Glutamatergic neuron (in vitro differentiated cells): ENCODE measurements around the gene ADARB1. TPM values are rescaled to one million over a fixed set of nuclear protein-coding genes. Genes with fewer than 3 reads are reported as not detected.

Experiments used
- DNase-seq: peaks from one replicate; pipeline ENCODE4 v3.0.0; 2022
- H3K27ac Mint-ChIP-seq: one replicate; pipeline ENCODE4 v1.8.0; 2020; ENCODE audit warnings: mild to moderate bottlenecking, mixed read lengths, inconsistent platforms; ENCODE audit not compliant: unreplicated experiment
- H3K27me3 Mint-ChIP-seq: one replicate; pipeline ENCODE4 v1.8.0; 2020; ENCODE audit warnings: mild to moderate bottlenecking, moderate library complexity, mixed read lengths, inconsistent platforms; ENCODE audit not compliant: unreplicated experiment
- H3K36me3 Mint-ChIP-seq: one replicate; pipeline ENCODE4 v1.8.0; 2020; ENCODE audit warnings: mild to moderate bottlenecking, mixed read lengths, inconsistent platforms; ENCODE audit not compliant: unreplicated experiment
- H3K4me1 Mint-ChIP-seq: one replicate; pipeline ENCODE4 v1.8.0; 2020; ENCODE audit warnings: mild to moderate bottlenecking, low read depth, mixed read lengths, inconsistent platforms; ENCODE audit not compliant: unreplicated experiment
- H3K4me3 Mint-ChIP-seq: one replicate; pipeline ENCODE4 v1.8.0; 2020; ENCODE audit warnings: mild to moderate bottlenecking, mixed read lengths, inconsistent platforms; ENCODE audit not compliant: unreplicated experiment
- H3K9me3 Mint-ChIP-seq: one replicate; pipeline ENCODE4 v1.8.0; 2020; ENCODE audit warnings: mild to moderate bottlenecking, moderate library complexity, mixed read lengths, inconsistent platforms; ENCODE audit not compliant: unreplicated experiment
- total RNA-seq: library from RNA; stranded (reverse); fragmentation: NEBNext Ultra II Directional; extraction: Animal tissue kit (Norgen Biotek cat#: 25700); gene quantifications from one replicate; pipeline ENCODE4 v1.2.1, GENCODE V29; 2021; ENCODE audit not compliant: unreplicated experiment
- TF ChIP-seq, protein P1 (sequence below): fragments of 200-600 bp; sonication (generic); IDR thresholded peaks from one replicate; pipeline ENCODE4 v1.5.0; 2021; ENCODE audit not compliant: partially characterized antibody, unreplicated experiment

The ADARB1 gene
- total RNA-seq, 1 donor from 2014 or later = 49.2 TPM

DNA sequence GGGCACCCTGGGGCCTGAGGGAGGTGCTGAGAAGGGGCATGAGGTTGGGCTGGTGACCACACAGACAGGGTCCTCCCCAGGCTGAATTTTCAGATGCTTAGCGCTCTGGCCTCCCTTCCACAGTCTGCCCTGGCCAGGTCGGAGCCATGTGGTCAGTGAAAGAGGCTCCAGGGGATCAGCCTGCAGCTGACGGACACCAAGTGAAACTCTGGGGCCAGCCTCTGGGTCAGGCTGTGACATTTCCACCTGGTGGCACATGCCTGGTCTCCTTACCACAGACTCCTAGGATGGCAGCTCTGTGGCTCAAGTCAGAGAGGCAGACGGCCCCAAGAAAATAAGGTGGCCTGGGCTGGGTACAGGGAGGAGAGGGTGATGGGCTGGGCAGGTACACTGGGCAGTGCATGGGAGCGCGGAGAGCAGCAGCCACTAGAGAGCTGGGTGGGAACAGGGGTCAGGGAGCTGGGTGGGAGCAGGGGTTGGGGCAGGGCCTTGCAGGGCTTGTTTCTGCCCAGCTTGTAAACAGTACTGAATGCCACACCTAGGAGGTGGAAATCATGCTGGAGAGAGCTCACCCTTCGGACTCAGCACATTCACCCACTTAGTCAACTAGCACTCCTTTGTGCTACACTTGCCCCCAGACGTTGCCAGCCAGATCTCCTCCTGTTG lies 20.7 kb upstream of the ADARB1 start:
- no peak for DNase-seq
- Mint-ChIP-seq H3K36me3 (no peaks in the 10 kb centered on the region), H3K4me1 (peaks cover 17% of the 10 kb centered on the region), H3K27ac (no peak overlapping the region), H3K4me3 (no peak overlapping the region), H3K9me3 (peaks cover 6% of the 10 kb centered on the region), H3K27me3 (peaks cover 10% of the 10 kb centered on the region)
- TF ChIP-seq, protein P1, sequence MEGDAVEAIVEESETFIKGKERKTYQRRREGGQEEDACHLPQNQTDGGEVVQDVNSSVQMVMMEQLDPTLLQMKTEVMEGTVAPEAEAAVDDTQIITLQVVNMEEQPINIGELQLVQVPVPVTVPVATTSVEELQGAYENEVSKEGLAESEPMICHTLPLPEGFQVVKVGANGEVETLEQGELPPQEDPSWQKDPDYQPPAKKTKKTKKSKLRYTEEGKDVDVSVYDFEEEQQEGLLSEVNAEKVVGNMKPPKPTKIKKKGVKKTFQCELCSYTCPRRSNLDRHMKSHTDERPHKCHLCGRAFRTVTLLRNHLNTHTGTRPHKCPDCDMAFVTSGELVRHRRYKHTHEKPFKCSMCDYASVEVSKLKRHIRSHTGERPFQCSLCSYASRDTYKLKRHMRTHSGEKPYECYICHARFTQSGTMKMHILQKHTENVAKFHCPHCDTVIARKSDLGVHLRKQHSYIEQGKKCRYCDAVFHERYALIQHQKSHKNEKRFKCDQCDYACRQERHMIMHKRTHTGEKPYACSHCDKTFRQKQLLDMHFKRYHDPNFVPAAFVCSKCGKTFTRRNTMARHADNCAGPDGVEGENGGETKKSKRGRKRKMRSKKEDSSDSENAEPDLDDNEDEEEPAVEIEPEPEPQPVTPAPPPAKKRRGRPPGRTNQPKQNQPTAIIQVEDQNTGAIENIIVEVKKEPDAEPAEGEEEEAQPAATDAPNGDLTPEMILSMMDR = no peak

- H3K4me1 Mint-ChIP-seq = peaks cover 15% of the 10 kb centered on the region
- no peak overlapping the region for H3K4me3 Mint-ChIP-seq
- H3K9me3 Mint-ChIP-seq = peaks cover 6% of the 10 kb centered on the region
- TF ChIP-seq, protein P1 = no peak
- no peaks in the 10 kb centered on the region for H3K36me3 Mint-ChIP-seq
- H3K27me3 Mint-ChIP-seq = peaks cover 7% of the 10 kb centered on the region
- DNase-seq = no peak
- no peak overlapping the region for H3K27ac Mint-ChIP-seq
Observed at GRCh38 chr21:45054227-45054926, 20.0 kb upstream of the ADARB1 start.

GRCh38 chr21:45054927-45055612 lies 19.3 kb upstream of the ADARB1 start:
- Mint-ChIP-seq H3K4me1 (peaks cover 15% of the 10 kb centered on the region), H3K9me3 (peaks cover 6% of the 10 kb centered on the region), H3K27me3 (peaks cover 7% of the 10 kb centered on the region), H3K4me3 (no peak overlapping the region), H3K27ac (no peak overlapping the region), H3K36me3 (no peaks in the 10 kb centered on the region)
- TF ChIP-seq, protein P1 = no peak
- DNase-seq = no peak

GRCh38 chr21:45055861-45056260 lies 18.5 kb upstream of the ADARB1 start:
- Mint-ChIP-seq H3K9me3 (peaks cover 6% of the 10 kb centered on the region), H3K4me3 (no peak overlapping the region), H3K27me3 (peaks cover 7% of the 10 kb centered on the region), H3K36me3 (no peaks in the 10 kb centered on the region), H3K4me1 (peaks cover 12% of the 10 kb centered on the region), H3K27ac (peak overlapping the region; percentile 35)
- DNase-seq = no peak
- TF ChIP-seq, protein P1 = no peak
